ENCODE measurements around the gene SFXN2.

DNA sequence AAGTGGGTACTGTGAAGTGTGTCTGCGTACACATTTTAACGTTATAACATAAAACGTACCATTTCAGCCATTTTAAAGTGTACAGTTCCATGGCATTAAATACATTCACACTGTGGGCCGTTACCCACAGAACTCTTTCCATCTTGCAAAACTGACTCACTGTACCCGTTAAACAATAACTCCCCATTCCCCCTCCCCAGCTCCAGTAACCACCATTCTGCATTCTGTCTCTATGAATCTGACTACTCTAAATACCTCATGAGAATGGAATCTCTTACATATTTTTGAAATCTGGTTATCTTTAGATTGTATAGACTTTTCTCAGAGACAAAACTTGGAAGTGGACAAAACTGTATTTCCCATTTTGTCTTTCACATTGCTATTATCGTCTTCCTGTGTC lies 9.5 kb upstream of the SFXN2 start:
- TF ChIP-seq, protein P1, sequence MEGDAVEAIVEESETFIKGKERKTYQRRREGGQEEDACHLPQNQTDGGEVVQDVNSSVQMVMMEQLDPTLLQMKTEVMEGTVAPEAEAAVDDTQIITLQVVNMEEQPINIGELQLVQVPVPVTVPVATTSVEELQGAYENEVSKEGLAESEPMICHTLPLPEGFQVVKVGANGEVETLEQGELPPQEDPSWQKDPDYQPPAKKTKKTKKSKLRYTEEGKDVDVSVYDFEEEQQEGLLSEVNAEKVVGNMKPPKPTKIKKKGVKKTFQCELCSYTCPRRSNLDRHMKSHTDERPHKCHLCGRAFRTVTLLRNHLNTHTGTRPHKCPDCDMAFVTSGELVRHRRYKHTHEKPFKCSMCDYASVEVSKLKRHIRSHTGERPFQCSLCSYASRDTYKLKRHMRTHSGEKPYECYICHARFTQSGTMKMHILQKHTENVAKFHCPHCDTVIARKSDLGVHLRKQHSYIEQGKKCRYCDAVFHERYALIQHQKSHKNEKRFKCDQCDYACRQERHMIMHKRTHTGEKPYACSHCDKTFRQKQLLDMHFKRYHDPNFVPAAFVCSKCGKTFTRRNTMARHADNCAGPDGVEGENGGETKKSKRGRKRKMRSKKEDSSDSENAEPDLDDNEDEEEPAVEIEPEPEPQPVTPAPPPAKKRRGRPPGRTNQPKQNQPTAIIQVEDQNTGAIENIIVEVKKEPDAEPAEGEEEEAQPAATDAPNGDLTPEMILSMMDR (IDR thresholded peaks at IDR 0.05; ENCODE audit: insufficient read depth, low read length) = no peak
- TF ChIP-seq POLR2AphosphoS5 (IDR thresholded peaks at IDR 0.05; ENCODE audit: low read depth) (no peak), GABPA (IDR thresholded peaks at IDR 0.05; ENCODE audit: low read depth) (no peak), SPI1 (IDR thresholded peaks at IDR 0.05; ENCODE audit: borderline replicate concordance, low read depth) (no peak)
- TF ChIP-seq, protein P2, sequence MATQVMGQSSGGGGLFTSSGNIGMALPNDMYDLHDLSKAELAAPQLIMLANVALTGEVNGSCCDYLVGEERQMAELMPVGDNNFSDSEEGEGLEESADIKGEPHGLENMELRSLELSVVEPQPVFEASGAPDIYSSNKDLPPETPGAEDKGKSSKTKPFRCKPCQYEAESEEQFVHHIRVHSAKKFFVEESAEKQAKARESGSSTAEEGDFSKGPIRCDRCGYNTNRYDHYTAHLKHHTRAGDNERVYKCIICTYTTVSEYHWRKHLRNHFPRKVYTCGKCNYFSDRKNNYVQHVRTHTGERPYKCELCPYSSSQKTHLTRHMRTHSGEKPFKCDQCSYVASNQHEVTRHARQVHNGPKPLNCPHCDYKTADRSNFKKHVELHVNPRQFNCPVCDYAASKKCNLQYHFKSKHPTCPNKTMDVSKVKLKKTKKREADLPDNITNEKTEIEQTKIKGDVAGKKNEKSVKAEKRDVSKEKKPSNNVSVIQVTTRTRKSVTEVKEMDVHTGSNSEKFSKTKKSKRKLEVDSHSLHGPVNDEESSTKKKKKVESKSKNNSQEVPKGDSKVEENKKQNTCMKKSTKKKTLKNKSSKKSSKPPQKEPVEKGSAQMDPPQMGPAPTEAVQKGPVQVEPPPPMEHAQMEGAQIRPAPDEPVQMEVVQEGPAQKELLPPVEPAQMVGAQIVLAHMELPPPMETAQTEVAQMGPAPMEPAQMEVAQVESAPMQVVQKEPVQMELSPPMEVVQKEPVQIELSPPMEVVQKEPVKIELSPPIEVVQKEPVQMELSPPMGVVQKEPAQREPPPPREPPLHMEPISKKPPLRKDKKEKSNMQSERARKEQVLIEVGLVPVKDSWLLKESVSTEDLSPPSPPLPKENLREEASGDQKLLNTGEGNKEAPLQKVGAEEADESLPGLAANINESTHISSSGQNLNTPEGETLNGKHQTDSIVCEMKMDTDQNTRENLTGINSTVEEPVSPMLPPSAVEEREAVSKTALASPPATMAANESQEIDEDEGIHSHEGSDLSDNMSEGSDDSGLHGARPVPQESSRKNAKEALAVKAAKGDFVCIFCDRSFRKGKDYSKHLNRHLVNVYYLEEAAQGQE (IDR thresholded peaks at IDR 0.05; ENCODE audit: insufficient replicate concordance, low read depth) = no peak

Measured in HL-60 (cell line).